ENCODE data around the gene SORCS3.

Gene SORCS3

GRCh38 chr10:104778371-104778770 lies 137.3 kb downstream of the SORCS3 start:
- DNase-seq (ENCODE audit: low read depth): no peak

- no peak for DNase-seq (ENCODE audit: low read depth)
Measured at GRCh38 chr10:104779701-104780100, 138.6 kb downstream of the SORCS3 start.

DNA sequence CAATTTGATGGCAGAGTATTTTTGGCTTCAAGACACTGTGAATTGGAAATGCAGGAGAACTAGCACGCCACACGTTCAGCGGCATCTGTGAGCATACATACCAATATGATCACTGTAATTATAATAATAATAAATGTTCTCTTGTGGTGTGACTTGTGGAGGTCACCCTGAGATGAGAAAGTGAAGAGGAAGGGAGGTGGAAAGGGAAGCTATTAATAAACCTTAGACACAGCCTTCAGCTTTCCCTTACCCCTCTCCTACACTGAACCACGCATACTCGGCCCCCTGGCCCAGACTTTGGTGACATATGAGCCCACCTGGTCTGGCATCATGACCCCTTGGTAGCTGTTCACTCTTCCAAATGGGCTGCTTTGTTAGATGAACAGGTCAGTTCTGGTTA lies 139.1 kb downstream of the SORCS3 start:
- DNase-seq (ENCODE audit: low read depth): no peak

DNA sequence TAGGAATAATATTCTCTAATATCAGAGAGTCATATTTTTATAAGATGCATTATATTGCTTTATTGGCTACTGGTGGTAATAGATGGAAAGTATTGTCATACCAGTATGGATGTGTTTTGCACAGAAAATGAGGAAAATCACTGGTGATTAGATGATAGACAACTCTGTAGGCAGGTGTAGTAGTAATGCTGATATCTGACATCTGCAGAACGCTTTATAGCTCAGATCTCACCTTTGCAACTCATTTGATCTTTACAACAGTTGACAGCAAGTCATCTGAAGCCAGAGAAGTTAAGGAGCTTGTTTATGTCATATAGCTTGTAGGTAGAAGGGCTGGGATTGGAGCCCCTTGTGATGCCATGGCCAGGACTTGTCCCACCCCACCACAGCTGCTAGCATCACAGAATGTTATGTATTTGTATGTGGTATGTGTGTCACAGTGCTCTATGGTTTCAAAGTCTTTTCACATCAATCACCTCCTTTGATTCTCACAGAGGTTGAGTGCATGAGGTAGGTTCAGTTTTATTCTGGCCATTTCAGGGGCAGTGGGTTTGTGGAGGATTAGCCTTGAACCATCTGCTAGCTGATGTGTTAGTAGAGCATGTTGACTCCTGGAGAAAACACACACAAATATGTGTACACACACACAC lies 140.0 kb downstream of the SORCS3 start:
- no peak for DNase-seq (ENCODE audit: low read depth)

DNA sequence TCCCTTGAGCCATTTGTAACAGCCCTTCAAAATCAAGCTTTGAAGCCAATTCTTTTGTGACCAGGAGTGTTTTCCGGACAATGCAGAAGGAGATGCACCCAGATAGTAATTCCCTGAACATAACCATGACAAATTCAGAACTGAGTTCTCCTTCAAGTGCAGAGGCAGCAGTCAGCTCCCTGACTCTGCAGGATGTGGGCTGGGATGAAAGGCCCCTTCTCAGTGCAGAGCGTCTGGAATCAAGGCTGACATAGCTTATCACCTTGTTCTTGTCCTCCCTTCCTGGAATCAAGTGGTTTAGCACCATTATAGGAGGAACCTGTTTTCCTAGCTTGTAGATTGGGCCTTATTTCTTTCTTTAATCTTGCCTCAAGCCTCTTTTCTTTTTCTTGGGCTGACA lies 143.4 kb downstream of the SORCS3 start:
- no peak for DNase-seq (ENCODE audit: low read depth)

- no peak for DNase-seq (ENCODE audit: low read depth)
Measured at GRCh38 chr10:104791471-104791870, 150.4 kb downstream of the SORCS3 start.

GRCh38 chr10:104795411-104795810 lies 154.3 kb downstream of the SORCS3 start:
- DNase-seq (ENCODE audit: low read depth): no peak

GRCh38 chr10:104796823-104797222 lies 155.7 kb downstream of the SORCS3 start:
- DNase-seq (ENCODE audit: low read depth): no peak

GRCh38 chr10:104802941-104803340 lies 161.9 kb downstream of the SORCS3 start:
- no peak for DNase-seq (ENCODE audit: low read depth)

DNA sequence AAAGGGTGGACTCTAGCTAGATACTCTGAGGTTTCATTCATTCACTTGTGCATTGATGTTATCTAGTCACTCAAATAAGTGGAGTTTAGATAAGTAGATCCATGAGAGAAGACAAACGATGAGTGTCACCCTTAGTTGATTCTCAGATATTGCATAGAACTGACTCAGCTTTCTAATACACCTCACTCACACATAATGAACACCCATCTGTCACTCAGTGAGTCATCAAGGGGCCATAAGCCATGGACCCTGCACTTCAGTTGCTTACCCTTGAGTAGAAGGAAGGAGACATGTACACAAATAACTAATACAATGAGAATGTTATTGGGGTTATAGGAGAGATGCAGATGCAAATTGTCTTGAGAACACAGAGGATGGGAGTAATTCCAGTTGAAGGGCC lies 163.8 kb downstream of the SORCS3 start:
- DNase-seq (ENCODE audit: low read depth): no peak

DNA sequence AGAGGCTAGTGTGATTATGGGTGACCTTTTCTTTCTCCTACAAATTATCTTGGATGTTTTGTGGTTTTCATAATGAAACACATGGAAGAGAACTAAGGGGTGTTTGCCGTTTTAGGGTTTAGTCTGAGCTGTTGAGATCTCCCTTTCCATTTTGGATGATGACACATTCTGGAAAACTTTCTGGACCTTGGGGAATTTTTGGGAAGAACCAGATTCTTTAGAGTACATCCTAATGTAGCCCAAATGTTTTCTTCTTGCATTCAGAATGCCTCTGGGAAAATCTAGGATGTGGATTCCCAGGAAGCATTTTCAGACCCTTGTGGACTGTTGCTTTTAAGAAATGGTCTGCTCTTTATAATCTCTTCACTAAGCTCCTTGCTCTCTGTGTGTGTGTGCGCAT lies 165.7 kb downstream of the SORCS3 start:
- DNase-seq (ENCODE audit: low read depth): no peak

DNA sequence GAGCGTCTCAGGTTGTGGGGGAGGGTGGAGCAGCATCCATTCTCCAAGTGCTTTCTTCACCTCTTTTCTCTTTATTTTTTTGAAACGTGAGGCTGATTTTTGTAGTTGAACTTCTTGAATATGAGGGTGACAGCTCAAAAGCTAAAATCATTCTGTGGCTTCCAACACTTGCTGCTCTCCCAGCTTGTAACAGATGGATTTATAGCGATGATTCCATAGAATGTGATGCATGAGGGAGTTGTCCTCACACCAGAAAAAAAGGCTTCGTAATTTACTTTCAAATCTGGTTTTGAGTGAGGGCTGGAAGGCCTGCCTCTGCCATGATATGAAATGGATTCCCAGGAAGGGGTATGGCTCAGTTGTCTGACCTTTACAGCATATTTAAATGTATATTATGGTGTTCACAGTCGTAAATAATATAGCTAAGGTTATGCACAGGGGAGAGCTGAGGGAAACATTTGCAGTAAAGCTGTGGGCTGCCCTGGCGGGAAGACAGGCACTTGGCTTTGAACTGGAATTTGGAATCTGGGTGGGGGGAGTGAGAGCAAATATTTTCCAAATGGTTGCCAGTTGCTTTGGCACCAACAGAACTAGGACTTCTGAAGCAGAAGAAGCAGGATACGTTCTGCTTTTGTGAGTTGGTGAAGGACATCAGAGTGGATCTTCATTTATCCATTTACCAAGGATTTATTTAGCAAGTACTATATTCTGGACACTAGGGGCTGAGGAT lies 166.7 kb downstream of the SORCS3 start:
- no peak for DNase-seq (ENCODE audit: low read depth)

GRCh38 chr10:104809288-104810090 lies 168.4 kb downstream of the SORCS3 start:
- no peak for DNase-seq (ENCODE audit: low read depth)

DNA sequence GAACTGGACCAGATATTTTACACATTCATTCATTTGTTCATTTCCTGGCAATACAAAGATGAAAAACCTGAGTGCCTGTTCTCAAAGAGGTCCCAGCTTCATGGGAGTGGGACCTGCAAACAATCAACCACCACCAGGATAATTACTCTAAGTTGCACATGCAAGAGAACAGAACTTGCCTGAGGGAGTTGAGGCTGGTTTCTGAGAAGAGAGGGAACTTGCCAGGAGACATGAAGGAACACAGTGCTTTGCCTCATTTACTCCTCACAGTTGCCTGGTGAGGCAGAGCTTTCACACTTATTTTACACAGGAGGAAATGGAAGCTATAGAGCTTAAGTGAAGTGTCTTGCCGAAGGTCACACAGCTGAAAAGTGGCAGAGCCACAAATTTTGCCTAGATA lies 170.1 kb downstream of the SORCS3 start:
- no peak for DNase-seq (ENCODE audit: low read depth)

DNA sequence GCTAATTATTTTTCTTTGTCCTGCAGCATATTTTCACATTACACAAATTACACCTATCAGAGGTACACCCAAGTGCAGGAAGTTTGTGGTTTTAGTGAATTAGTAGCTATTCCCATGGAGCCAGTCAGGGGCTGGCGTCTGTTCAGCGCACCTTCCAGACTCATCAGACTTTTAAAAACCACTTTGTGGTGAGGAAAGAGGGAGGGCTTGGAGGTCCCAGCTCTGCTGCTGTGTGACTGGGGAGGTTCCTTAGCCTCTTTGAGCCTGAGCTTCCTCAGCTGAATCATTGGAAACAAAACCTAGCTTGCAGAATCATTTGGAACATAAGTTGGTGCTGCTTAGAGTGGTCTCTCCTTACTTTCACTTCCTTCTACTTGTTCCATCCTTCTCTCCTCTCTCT lies 175.4 kb downstream of the SORCS3 start:
- DNase-seq (ENCODE audit: low read depth): no peak

DNA sequence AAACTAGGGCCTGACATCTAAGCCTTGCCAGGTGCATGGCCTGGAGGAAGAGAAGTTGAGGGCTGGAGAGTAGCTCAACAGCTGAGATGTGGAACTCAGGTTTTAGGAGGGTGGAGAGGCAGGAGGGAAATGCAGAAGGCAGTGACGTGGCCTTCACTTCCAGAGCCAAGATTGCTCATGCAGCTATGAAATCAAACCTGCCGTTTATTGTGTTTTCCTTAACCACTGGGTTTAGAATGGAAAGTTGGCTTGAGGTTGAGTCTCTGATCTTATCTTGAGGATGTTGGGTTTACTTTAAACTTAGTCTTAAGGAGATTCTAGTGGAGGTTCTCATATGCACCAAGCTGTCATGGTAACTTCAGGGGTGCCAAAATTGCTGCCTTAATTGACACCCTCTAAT lies 178.6 kb downstream of the SORCS3 start:
- no peak for DNase-seq (ENCODE audit: low read depth)

GRCh38 chr10:104822088-104822487 lies 181.0 kb downstream of the SORCS3 start:
- no peak for DNase-seq (ENCODE audit: low read depth)

- no peak for DNase-seq (ENCODE audit: low read depth)
Measured at GRCh38 chr10:104824380-104825006, 183.4 kb downstream of the SORCS3 start.

DNA sequence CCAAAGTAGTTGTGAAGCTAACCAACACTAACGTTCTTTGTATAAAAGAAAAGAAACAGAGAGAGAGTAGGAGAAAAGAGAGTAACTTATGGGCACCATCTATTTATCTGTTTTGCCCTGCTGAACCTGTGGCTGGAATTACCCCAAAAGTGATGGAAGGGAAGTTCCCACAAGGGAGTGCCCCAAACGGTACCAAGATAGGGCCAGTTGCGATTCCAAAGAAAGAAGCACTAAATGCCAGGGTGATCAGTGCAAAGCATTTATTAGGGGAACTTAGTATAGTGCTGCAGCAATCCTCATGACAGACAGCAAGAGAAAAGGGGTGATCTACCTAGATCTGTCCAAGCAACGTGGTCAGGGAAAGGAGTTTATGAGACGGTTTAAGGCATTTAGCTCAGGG lies 190.2 kb downstream of the SORCS3 start:
- DNase-seq (ENCODE audit: low read depth): no peak

DNA sequence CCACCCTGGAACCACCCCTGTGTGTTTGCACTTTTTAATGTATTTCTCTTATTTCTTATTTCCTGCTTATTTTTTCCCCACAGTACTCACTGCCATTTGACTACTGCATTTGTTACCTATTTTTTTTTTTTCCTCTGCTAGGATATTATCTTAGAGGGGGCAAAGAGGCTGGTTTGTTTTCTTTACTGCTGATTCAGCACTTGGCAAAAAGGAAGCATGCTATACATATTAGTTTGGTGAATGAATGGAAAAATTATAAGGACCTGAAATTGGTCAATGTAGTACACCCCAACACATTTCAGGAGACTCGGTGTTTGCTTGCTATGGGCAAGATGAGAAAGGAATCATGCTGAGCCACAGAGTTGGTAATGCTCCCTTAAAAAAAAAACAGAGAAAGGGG lies 193.5 kb downstream of the SORCS3 start:
- DNase-seq (ENCODE audit: low read depth): no peak

DNA sequence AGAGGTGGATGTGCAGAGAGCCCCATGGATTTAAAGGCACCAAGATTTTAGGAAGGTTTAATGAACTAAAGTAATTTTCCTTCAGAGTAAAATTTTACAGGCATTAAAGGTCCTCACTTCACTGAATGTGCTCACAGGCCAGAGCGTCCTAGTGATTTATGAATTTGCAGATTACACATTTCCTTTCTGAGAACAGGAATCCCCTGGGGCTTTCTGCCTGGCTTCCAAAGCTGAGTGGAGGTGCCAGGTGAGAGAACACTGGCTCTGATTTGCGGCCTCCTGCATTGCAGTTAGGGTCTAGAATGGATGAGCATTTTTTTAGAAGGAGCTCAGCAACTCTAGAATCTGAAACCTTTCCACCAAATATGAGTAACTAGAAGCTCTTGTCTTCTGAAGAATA lies 194.3 kb downstream of the SORCS3 start:
- no peak for DNase-seq (ENCODE audit: low read depth)

DNA sequence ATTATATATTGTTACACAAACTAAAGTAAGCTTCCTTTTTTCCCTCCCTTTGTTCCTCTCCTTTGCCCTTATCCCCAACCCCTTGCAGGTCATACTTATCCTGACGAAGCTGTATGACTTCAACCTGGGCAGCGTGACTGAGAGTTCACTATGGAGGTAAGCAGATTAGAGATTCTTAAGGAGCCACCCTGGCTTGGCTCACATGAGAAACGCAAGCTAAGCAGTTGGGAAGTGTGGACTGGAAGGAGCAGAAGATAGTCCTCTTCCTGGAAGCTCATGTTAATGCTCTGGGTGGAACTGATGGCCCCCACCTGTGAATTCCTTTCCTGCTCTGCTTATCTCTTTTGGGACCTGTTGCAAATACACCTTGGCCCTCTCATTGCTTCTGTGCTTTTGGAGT lies 201.6 kb downstream of the SORCS3 start:
- no peak for DNase-seq (ENCODE audit: low read depth)

DNA sequence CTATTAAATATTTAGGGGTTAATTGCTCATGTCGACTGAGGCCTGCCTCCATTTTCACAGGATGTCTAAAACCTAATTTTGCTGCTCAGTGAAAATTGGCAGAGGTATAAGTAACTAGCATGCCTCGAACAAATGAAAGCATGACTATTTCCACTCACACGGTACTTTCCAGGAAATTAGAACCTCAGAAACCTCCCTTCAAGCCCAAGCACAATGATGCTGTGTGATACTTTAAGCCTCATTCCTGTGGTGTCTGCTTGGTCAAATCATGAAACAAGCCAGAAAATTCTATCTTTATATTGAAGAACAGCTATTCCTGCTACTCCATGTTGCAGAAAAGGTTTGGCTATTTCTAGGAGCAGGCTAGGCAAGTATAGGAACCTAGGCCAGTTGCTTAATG lies 203.0 kb downstream of the SORCS3 start:
- DNase-seq (ENCODE audit: low read depth): no peak

All from stimulated activated CD8-positive, alpha-beta memory T cell treated with anti-CD3 and anti-CD28 coated beads, Interleukin-15, amount 100 ng/mL, for 1 hour (primary cell).